Caco-2 (cell line): ENCODE data around the gene SLC7A9. TPM values are rescaled to one million over a fixed set of nuclear protein-coding genes. Genes with fewer than 3 reads are reported as not detected.

Experiments
- Bru-seq: library from RNA; stranded (reverse); fragments of 400-500 nt; gene quantifications from one replicate; lab custom pipeline; 2021; lab: Mats Ljungman, UMichigan
- BruChase-seq, 2 experiments: library from RNA; stranded (reverse); fragments of 400-500 nt; gene quantifications; one replicate each; lab custom pipeline; 2021; lab: Mats Ljungman, UMichigan
- BruUV-seq: library from RNA; stranded (reverse); fragments of 400-500 nt; replicated peaks from 2 replicates; lab custom pipeline; 2021; lab: Mats Ljungman, UMichigan
- CTCF ChIA-PET: fragments of 300-600 bp; sonication (Branson Sonifier 250); formaldehyde crosslinking; loops from one replicate; lab custom pipeline; 2022; ENCODE audit warnings: antibody characterized with exemption; lab: Charles Lee
- POLR2A ChIA-PET: fragments of 300-600 bp; sonication (Branson Sonifier 250); formaldehyde crosslinking; loops from one replicate; lab custom pipeline; 2022; ENCODE audit warnings: antibody characterized with exemption; lab: Charles Lee
- DNase-seq, 2 experiments: peaks; one replicate each; pipeline versions ENCODE4 v3.0.0 to v3.0.0-alpha.2; 2020 to 2022
- H3K27me3 ChIP-seq: replicated peaks from 2 replicates; pipeline ENCODE4 v1.6.0; 2011; ENCODE audit warnings: low read length; ENCODE audit not compliant: control insufficient read depth, insufficient read depth
- H3K36me3 ChIP-seq: 2 replicates; pipeline ENCODE4 v1.5.1; 2011; ENCODE audit warnings: low read length; ENCODE audit not compliant: control insufficient read depth, insufficient read depth
- H3K4me1 ChIP-seq: fragments of 250-450 bp; sonication (Bioruptor Pico); 2 replicates; pipeline ENCODE4 v1.5.1; 2020; ENCODE audit warnings: mild to moderate bottlenecking
- H3K4me3 ChIP-seq: 2 replicates; pipeline ENCODE4 v1.5.1; 2011; ENCODE audit warnings: low read depth, mild to moderate bottlenecking, control low read depth, low read length
- H3K9me3 ChIP-seq: fragments of 250-450 bp; sonication (Bioruptor Pico); 2 replicates; pipeline ENCODE4 v1.5.1; 2020; ENCODE audit warnings: mild to moderate bottlenecking, moderate library complexity
- H3K27ac Mint-ChIP-seq: one replicate; pipeline ENCODE4 v1.8.0; 2022; ENCODE audit warnings: mixed read lengths; ENCODE audit not compliant: unreplicated experiment
- H3K27me3 Mint-ChIP-seq: one replicate; pipeline ENCODE4 v1.8.0; 2022; ENCODE audit warnings: mixed read lengths; ENCODE audit not compliant: insufficient read depth, unreplicated experiment
- H3K36me3 Mint-ChIP-seq: one replicate; pipeline ENCODE4 v1.8.0; 2022; ENCODE audit warnings: mild to moderate bottlenecking, mixed read lengths; ENCODE audit not compliant: insufficient read depth, unreplicated experiment
- H3K4me1 Mint-ChIP-seq: one replicate; pipeline ENCODE4 v1.8.0; 2022; ENCODE audit warnings: low read depth, mixed read lengths; ENCODE audit not compliant: unreplicated experiment
- H3K4me3 Mint-ChIP-seq: one replicate; pipeline ENCODE4 v1.8.0; 2022; ENCODE audit warnings: mild to moderate bottlenecking, moderate library complexity, mixed read lengths; ENCODE audit not compliant: unreplicated experiment
- H3K9me3 Mint-ChIP-seq: one replicate; pipeline ENCODE4 v1.8.0; 2022; ENCODE audit warnings: mixed read lengths; ENCODE audit not compliant: unreplicated experiment
- intact Hi-C: fragments of 100-400 bp; cut with micrococcal nuclease; formaldehyde crosslinking; loops from one replicate; pipeline ENCODE4 v1.10.0; 2022; ENCODE audit not compliant: unreplicated experiment
- long read RNA-seq: library from polyadenylated mRNA; stranded (forward); transcript quantifications from one replicate; pipeline ENCODE4 v2.0.0, GENCODE V29; 2022
- total RNA-seq: library from RNA; stranded (reverse); gene quantifications from 2 replicates; pipeline ENCODE4 v1.2.3, GENCODE V29; 2022
- TF ChIP-seq, protein P1 (sequence below), 2 experiments: fragments of 200-600 bp in 1 of 2; IDR thresholded peaks; 1 replicate in 1 of 2; 2 replicates in 1 of 2; pipeline versions ENCODE4 v1.5.1 to v1.8.0; 2011 to 2022; ENCODE audit warnings: antibody characterized with exemption in 1 of 2, control low read depth in 1 of 2, inconsistent platforms in 1 of 2, low read depth in 1 of 2, low read length in 1 of 2, mild to moderate bottlenecking in 1 of 2, moderate library complexity in 1 of 2; ENCODE audit not compliant: insufficient read depth in 1 of 2, severe bottlenecking in 1 of 2, unreplicated experiment in 1 of 2

Gene SLC7A9
- total RNA-seq (3.3 and 3.6 TPM in 2 replicates), Bru-seq, nascent RNA (percentile 46 among the genes with signal in this experiment), BruChase-seq, experiment 1, labeled RNA remaining after a 2-hour chase (percentile 41 among the genes with signal in this experiment), BruChase-seq, experiment 2, labeled RNA remaining after a 6-hour chase (percentile 42 among the genes with signal in this experiment)
- long read RNA-seq, partial matches to known transcripts = 0 of 2 reads
- long read RNA-seq, other reads (novel, unspliced or antisense) = 1 of 2 reads

DNA sequence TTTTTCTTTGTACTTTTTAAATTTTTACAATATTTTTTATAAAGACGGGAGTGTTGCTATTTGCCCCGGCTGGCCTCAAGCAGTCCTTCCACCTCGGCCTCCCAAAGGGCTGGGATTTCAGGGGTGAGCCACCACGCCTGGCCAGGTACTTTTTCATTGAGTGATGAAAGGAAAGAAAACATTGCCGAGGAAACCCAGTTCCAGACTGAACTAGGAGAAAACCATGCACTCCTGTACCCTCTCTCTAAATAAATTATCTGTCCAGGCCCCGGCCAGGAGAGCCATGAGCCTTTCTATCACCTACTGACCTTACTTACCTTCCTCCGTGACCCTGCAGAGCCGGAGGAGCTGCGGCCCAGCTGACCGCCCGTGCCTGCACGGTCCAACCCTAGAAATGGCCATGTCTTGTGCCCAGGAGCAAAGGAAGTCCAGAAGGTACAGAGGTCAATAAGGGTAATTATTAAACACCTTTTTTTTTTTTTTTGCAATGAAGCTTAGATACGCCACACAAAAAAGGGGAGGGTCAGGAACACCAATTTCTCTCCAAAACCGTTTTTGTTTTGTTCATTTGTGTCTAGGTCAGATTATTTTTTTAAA is at the start of gene SLC7A9:
SLC7A9 (minus strand) TSS at position 399 of the 597 bp plus-strand sequence. CDS start 1,233 bp downstream, outside the sequence.
- Histone ChIP-seq H3K36me3 (no peaks in the 10 kb centered on the region), H3K4me1 (peaks cover 20% of the 10 kb centered on the region), H3K4me3 (no peak within 1 kb of the TSS), H3K9me3 (no peaks in the 10 kb centered on the region), H3K27me3 (no peaks in the 10 kb centered on the region)
- H3K9me3 Mint-ChIP-seq = no peaks in the 10 kb centered on the region
- TSS peak; percentile 41 for BruUV-seq
- DNase-seq = peak; percentile 32 to 66
- POLR2A ChIA-PET = interaction anchor here (0.6 kb wide), 2 partner anchors 49 to 134 kb away, joined by 3 to 6 read pairs; no protein-coding TSS in a partner anchor
- CTCF ChIA-PET = no interaction called here
- intact Hi-C loops = no loop called here
- peak within 1 kb of the TSS; percentile 53 for H3K4me3 Mint-ChIP-seq
- TF ChIP-seq, protein P1, sequence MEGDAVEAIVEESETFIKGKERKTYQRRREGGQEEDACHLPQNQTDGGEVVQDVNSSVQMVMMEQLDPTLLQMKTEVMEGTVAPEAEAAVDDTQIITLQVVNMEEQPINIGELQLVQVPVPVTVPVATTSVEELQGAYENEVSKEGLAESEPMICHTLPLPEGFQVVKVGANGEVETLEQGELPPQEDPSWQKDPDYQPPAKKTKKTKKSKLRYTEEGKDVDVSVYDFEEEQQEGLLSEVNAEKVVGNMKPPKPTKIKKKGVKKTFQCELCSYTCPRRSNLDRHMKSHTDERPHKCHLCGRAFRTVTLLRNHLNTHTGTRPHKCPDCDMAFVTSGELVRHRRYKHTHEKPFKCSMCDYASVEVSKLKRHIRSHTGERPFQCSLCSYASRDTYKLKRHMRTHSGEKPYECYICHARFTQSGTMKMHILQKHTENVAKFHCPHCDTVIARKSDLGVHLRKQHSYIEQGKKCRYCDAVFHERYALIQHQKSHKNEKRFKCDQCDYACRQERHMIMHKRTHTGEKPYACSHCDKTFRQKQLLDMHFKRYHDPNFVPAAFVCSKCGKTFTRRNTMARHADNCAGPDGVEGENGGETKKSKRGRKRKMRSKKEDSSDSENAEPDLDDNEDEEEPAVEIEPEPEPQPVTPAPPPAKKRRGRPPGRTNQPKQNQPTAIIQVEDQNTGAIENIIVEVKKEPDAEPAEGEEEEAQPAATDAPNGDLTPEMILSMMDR (IDR thresholded peaks at IDR 0.05; ENCODE audit: insufficient read depth in 1 of 2, low read depth in 1 of 2, low read length in 1 of 2, severe bottlenecking in 1 of 2, unreplicated experiment in 1 of 2) = no peak
- no peaks in the 10 kb centered on the region for H3K36me3 Mint-ChIP-seq
- no peaks in the 10 kb centered on the region for H3K27me3 Mint-ChIP-seq
- H3K4me1 Mint-ChIP-seq = peaks cover 11% of the 10 kb centered on the region
- H3K27ac Mint-ChIP-seq = peak within 1 kb of the TSS; percentile 79

DNA sequence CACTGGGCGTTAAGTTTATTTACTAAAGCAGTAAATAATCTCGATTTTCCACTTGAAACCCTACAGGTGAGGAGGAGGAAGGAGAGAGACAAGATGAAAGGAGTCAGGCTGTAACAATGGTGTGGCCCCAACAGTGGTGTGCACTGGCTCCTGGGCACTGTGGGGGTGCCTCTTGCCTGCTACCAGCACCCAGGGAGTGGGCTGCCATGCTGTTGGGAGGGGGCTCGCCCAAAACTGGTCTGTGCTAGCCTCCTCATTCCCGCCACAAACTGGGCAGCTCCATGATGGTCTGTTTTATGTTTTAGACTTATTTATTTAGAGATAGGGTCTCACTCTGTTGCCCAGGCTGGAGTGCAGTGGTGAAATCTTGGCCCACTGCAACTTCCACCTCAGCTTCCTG is 49.8 kb upstream of the SLC7A9 start:
- no TSS peak for BruUV-seq
- Histone ChIP-seq H3K36me3 (no peaks in the 10 kb centered on the region; the same call in 1 of the 2 replicates), H3K27me3 (no peaks in the 10 kb centered on the region), H3K4me3 (no peak overlapping the region), H3K4me1 (no peaks in the 10 kb centered on the region), H3K9me3 (no peaks in the 10 kb centered on the region)
- no peak overlapping the region for H3K4me3 Mint-ChIP-seq
- no peaks in the 10 kb centered on the region for H3K27me3 Mint-ChIP-seq
- POLR2A ChIA-PET = no interaction called here
- TF ChIP-seq, protein P1 (IDR thresholded peaks at IDR 0.05; ENCODE audit: insufficient read depth in 1 of 2, low read depth in 1 of 2, low read length in 1 of 2, severe bottlenecking in 1 of 2, unreplicated experiment in 1 of 2) = no peak
- DNase-seq = no peak
- no peaks in the 10 kb centered on the region for H3K9me3 Mint-ChIP-seq
- CTCF ChIA-PET = interaction anchor here (0.7 kb wide), 1 partner anchor 16 kb away, joined by 3 read pairs; no protein-coding TSS in a partner anchor
- no peaks in the 10 kb centered on the region for H3K36me3 Mint-ChIP-seq
- intact Hi-C loops = no loop called here
- no peak overlapping the region for H3K27ac Mint-ChIP-seq
- no peaks in the 10 kb centered on the region for H3K4me1 Mint-ChIP-seq

DNA sequence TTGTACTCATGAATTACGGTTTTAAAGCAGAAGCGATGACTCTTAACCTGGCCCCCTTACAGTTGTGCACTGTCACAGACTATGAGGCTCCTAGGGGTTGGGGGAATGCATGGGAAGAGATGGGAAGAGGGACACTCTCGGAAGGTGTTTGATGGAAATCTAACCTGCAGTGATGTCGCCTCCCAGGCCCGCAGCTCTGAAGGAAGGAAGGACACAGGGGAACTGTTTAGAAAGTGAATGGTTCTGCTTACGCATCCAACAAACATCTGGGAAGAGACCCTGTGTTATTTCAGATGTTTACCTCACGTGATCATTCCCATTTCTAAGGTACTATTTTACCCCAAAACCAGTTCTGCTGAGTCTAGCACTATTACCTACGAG is 48.0 kb upstream of the SLC7A9 start:
- no peak overlapping the region for H3K4me3 ChIP-seq
- ChIA-PET POLR2A (no interaction called here), CTCF (no interaction called here)
- Mint-ChIP-seq H3K27ac (no peak overlapping the region), H3K9me3 (no peaks in the 10 kb centered on the region), H3K27me3 (no peaks in the 10 kb centered on the region), H3K4me3 (no peak overlapping the region), H3K4me1 (no peaks in the 10 kb centered on the region), H3K36me3 (no peaks in the 10 kb centered on the region)
- DNase-seq = no peak
- no TSS peak for BruUV-seq
- no peaks in the 10 kb centered on the region for H3K9me3 ChIP-seq
- intact Hi-C loops = no loop called here
- no peaks in the 10 kb centered on the region for H3K36me3 ChIP-seq
- TF ChIP-seq, protein P1 (IDR thresholded peaks at IDR 0.05; ENCODE audit: insufficient read depth in 1 of 2, low read depth in 1 of 2, low read length in 1 of 2, severe bottlenecking in 1 of 2, unreplicated experiment in 1 of 2) = no peak
- H3K4me1 ChIP-seq = no peaks in the 10 kb centered on the region
- no peaks in the 10 kb centered on the region for H3K27me3 ChIP-seq
